ENCODE results near the gene PRKAR2A.

DNA sequence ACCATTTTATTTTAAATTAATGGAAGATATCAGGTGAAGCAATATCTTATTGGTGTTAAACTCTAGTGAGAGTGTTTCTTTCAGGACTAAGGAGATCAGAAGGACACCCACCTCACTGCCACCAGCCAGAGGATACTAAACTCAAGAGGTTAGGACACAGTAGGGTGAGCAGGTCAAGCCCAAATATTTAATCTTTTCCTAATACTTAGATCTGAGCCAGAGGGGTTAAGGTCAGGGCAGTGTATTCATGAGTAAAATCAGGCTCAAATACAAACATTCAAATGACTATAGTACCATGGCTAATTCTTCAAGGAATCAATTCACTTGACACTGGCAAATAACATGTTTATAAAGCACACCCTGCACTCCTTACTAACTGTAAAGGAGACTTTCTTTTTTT, 65.6 kb downstream of the PRKAR2A start:
- TF ChIP-seq, protein P1, sequence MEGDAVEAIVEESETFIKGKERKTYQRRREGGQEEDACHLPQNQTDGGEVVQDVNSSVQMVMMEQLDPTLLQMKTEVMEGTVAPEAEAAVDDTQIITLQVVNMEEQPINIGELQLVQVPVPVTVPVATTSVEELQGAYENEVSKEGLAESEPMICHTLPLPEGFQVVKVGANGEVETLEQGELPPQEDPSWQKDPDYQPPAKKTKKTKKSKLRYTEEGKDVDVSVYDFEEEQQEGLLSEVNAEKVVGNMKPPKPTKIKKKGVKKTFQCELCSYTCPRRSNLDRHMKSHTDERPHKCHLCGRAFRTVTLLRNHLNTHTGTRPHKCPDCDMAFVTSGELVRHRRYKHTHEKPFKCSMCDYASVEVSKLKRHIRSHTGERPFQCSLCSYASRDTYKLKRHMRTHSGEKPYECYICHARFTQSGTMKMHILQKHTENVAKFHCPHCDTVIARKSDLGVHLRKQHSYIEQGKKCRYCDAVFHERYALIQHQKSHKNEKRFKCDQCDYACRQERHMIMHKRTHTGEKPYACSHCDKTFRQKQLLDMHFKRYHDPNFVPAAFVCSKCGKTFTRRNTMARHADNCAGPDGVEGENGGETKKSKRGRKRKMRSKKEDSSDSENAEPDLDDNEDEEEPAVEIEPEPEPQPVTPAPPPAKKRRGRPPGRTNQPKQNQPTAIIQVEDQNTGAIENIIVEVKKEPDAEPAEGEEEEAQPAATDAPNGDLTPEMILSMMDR (conservative IDR thresholded peaks at IDR 0.05 in 1 of 2, IDR thresholded peaks at IDR 0.05 in 1 of 2; ENCODE audit: extremely low read depth in 1 of 2, insufficient read depth in 1 of 2, low read depth in 1 of 2, low read length in 2 of 2), result no peak
- no peak for TF ChIP-seq EZH2 (IDR thresholded peaks at IDR 0.05; ENCODE audit: borderline replicate concordance, low read length)

Data from mammary epithelial cell (primary cell).